Measurements from ENCODE around the gene CD48.
"Not testable (repeated sequence)": the region's sequence is repeated elsewhere in the genome, so short reads cannot be mapped to it uniquely, and the experiment has no call there.

CD48 gene

DNA sequence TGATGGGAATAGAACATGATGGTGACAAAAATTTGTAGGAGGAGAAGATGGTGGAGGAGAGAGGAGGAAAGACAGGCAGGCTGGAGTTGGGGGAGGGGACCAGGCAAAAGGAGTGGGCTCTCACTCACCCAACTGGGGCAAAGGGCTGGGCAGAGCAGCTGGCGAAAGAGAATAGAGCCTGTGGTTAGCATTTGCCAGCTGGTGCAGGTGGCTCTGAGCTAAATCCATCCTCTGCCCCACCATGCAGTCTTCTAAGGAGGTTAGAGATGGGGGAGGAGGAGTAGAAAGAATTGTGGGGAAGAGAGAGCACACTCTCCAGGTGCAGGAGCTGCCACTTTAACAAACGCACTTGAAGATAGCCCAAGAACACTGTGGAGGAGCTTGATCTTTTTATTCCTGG is 37.2 kb downstream of the CD48 start:
- no peak for DNase-seq

DNA sequence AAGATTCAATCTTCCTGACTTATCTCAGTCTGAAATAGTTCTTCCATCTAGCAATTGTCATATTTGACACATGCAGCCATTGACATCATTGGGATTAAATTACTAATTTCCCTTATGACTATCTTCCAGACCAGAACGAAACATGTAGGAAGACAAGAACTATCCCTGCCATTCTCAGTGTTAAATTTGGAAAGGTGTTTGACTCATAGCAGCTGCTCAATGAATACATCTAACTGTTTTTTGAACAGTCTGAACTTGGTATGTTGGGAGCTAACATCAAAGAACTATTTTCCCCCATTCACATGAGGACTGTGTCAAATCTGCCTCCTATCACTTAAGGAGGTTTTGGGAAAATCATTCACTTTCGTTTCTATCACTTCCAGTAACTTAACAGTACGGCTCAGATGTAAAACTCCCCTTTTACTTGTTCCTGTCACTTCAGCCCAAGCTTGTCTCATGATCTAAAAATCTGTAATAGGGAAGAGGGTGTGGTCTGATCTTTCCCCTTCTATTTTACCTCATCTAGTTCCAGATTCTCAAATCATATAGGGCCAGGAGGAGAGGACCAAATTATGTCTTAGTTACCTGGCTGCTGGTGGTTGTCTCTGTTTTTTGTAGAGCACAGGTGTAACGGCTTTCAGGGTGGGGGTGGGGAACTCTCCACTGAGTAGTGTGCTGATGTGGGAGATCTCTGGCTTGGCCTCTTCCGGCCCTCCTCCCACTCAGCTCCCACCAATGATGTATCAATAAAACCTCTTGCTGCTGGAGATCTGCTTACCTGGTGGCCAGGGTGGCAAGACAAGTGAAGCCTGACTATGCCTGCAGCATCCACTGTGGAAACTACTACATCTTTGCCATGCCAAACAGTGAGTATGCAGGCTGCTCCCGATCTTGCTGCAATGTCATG is 38.6 kb downstream of the CD48 start:
- no peak for DNase-seq

GRCh38 chr1:160671603-160672517 is 39.8 kb downstream of the CD48 start:
- no peak for DNase-seq

DNA sequence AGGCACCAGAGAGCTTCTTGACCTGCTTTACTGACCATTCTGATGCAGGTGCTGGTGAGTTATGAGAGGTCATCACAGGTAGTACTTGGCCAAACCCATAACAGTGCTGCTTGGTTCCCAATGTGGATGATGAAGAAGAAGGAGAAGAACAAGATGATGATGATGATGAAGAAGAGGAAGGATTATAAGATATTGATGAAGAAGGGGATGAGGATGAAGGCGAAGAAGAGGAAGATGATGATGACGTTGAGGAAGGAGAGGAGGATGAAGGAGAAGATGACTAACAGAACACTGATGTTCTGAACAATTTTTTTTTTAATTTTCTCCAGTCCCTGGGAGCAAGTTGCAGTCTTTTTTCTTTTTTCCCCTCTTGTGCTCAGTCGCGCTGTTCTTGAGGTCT is 40.9 kb downstream of the CD48 start:
- no peak for DNase-seq

- DNase-seq, result no peak
Measured at GRCh38 chr1:160669802-160670201, 41.8 kb downstream of the CD48 start.

- no peak for DNase-seq
Measured at GRCh38 chr1:160669276-160669675, 42.3 kb downstream of the CD48 start.

GRCh38 chr1:160667896-160668295 is 43.7 kb downstream of the CD48 start:
- DNase-seq, result no peak

DNA sequence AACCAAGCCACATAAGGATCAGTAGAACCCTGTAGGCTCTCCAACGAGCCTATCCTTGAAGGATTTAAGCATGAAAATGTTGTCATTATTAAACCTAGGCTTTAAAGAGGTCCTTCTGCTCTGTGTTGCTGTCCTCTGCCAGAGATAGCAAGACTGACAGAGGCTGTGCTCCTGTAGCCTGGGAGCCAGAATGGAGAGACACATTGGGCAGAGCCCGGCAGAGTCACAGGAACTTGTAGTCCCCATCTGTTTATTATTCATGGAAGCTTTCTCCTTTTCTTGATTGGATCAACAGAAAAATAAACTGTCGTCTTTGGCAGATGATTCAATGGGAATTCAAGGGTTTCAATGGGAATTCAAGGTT is 45.6 kb downstream of the CD48 start:
- DNase-seq, result no peak

DNA sequence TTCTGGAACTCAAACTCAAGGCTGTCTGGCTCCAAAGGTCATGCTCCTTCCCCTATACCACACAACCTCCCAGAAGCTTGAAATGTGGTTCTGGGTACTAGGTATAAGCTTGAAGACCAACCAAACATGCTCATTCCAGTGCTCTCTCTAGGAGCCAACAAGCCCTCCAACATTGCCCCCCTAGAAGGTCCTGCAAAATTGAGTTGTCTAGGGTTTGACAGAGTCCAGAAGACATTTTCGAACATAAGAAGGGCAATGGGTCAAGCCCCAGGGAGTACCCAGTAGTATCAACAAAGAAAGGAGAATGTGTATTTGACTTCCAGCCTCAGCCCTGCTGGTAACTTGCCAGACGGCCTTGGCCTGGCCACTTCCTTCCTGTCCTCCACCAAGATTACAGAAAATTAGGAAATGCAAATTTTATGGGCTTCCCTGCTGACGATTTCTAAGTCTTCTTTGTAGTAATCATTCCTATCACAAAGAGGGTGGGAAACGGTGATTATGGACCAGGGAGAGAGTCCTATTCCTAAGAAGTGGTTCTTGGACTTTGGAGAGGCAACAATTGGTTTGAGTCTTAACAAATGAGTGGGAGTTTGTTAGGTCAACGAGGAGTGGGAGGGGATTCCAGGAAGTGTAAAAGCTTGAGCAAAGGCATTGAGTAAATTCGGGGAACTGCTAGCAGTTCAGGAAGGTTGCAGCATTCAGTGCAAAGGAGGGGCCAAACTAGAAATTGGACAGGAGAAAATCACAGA is 46.1 kb downstream of the CD48 start:
- no peak for DNase-seq

DNA sequence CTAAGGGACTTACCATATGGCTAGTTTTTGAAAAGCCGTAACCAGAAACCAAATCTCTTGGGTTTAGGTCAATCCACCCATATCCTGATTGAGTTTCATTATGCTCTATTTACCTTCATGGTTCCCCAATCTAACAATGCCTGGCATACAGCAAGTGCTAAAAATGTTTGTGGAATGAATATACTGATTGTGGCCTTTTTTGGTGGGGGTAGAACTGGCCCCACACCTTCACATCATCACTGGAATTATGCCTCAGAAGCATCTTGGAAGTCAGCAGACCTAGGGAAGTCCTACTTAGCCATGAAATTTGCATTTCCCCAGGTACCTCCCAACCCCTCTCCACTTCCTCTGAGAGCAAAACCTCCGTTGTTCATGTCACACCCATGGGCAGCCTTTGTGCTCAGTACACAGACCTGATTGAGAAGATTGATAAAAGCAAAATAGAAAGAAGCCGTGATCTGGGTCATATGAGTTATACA is 47.0 kb downstream of the CD48 start:
- DNase-seq, result peak; percentile 26

DNA sequence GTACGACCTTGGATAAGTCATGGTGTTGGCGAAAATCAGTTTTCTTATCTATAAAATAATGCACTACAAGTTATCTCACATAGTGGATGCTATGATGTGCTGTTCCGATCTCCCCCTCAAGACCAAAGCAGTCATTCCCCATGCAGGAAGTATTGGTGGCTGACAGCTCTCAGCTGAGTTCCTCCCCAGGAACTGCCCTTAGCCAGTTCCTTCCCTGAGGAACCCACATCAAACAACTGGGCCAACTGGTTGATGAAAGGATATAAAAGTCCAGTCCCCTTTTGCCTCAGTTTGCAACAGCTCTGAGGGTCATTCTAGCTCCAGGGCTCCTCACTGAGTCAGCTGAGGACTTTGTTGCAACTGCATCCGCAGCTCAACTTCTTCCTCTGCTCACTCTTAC is 48.7 kb downstream of the CD48 start:
- no peak for DNase-seq

- no peak for DNase-seq
Measured at GRCh38 chr1:160659566-160659965, 52.1 kb downstream of the CD48 start.

DNA sequence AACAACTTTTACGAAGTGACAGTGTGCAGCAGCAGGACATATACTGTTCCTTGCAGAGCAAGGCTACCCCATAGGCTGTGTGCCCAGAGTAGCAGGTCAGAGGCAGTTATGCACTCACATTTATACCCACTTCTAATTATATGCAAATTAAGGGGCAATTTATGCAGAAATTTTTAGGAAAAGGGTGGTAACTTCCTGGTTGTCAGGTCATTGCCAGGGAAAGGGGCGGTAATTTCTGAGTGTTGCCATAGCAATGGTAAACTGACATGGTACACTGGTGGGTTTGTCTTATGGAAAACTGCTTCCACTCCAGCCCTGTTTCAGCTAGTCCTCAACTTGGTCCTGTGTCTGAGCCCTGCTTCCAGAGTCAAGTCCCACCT is 52.8 kb downstream of the CD48 start:
- DNase-seq, result no peak

- no peak for DNase-seq
Measured at GRCh38 chr1:160658162-160658813, 53.3 kb downstream of the CD48 start.

GRCh38 chr1:160657250-160657781 is 54.3 kb downstream of the CD48 start:
- DNase-seq, result no peak

GRCh38 chr1:160656737-160657136 is 54.9 kb downstream of the CD48 start:
- no peak for DNase-seq

DNA sequence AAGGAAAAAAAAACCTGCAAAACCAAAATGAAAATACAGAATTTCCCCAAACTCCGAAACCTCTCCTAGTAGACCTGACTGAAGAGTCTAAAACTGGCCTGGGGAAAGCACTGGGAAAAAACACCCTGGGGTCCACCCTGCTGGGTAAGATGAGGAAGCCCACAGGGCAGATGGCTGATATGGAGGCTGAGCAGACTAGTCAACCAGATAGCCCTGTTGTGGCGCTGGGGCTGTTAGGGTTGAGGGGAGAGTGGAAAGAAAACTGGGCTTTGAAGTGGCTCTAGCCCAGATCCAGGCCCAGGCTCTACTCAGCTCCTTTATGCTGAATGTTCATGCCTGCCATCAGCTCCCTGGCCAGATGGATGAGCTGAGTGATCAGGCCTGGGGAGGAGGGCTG is 58.0 kb downstream of the CD48 start:
- DNase-seq, result no peak

GRCh38 chr1:160652924-160653619 is 58.5 kb downstream of the CD48 start:
- DNase-seq, result no peak

- not testable (repeated sequence) for DNase-seq
Measured at GRCh38 chr1:160652065-160652641, 59.5 kb downstream of the CD48 start.

- no peak for DNase-seq
Measured at GRCh38 chr1:160651433-160652064, 60.1 kb downstream of the CD48 start.

DNA sequence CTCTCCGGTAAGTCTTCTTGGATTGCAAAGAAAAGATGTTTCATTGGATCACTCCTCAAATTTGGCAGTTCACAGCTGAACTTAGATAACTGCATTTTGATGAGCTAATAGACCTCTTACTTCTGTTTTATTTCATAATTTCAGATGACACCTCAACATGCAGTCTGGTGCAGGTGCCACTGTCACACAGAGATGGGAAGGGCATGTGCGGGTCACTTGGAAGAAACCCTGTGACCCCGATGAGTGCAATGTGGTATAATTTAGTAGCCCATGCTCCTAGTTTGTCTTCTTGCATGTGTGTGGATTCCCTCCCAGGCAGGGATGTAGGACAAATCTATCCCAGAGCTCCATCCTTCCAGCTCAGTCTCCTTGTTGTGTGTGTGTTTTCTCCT is 64.3 kb downstream of the CD48 start:
- DNase-seq, result no peak

Data from activated gamma-delta T cell treated with Interleukin-2 at 50 U/mL for 16 hours (primary cell).